SJCRH30 (cell line): Measurements from ENCODE around the gene ST6GALNAC6. TPM values are rescaled to one million over a fixed set of nuclear protein-coding genes. Genes with fewer than 3 reads are reported as not detected.

Source experiments
- DNase-seq, 2 experiments: peaks; one replicate each; pipeline ENCODE4 v3.0.0-alpha.2; 2015 to 2020
- H3K27ac ChIP-seq: fragments of 250-450 bp; sonication (Bioruptor Pico); 2 replicates; pipeline ENCODE4 v1.5.1; 2020; ENCODE audit warnings: mild to moderate bottlenecking, moderate library complexity
- H3K27me3 ChIP-seq: fragments of 250-450 bp; sonication (Bioruptor Pico); 2 replicates; pipeline ENCODE4 v1.5.1; 2020; ENCODE audit warnings: mild to moderate bottlenecking, moderate library complexity
- H3K36me3 ChIP-seq: fragments of 250-450 bp; sonication (Bioruptor Pico); 2 replicates; pipeline ENCODE4 v1.5.1; 2020; ENCODE audit warnings: mild to moderate bottlenecking, moderate library complexity
- H3K4me1 ChIP-seq: fragments of 250-450 bp; sonication (Bioruptor Pico); 2 replicates; pipeline ENCODE4 v1.5.1; 2020; ENCODE audit warnings: mild to moderate bottlenecking, moderate library complexity
- H3K4me3 ChIP-seq: fragments of 250-450 bp; sonication (Bioruptor Pico); 2 replicates; pipeline ENCODE4 v1.5.1; 2020; ENCODE audit warnings: mild to moderate bottlenecking, moderate library complexity
- H3K9me3 ChIP-seq: fragments of 250-450 bp; sonication (Bioruptor Pico); replicated peaks from 2 replicates; pipeline ENCODE4 v1.5.1; 2020; ENCODE audit warnings: mild to moderate bottlenecking, moderate library complexity
- total RNA-seq: library from RNA; depleted of rRNA; stranded (reverse); fragments of >200 nt; shearing (Covaris generic); gene quantifications from 2 replicates; pipeline ENCODE4 v1.2.3, GENCODE V29; 2014

ST6GALNAC6 gene
- total RNA-seq, 1 experiment from 2014 or later = 59.9 TPM

DNA sequence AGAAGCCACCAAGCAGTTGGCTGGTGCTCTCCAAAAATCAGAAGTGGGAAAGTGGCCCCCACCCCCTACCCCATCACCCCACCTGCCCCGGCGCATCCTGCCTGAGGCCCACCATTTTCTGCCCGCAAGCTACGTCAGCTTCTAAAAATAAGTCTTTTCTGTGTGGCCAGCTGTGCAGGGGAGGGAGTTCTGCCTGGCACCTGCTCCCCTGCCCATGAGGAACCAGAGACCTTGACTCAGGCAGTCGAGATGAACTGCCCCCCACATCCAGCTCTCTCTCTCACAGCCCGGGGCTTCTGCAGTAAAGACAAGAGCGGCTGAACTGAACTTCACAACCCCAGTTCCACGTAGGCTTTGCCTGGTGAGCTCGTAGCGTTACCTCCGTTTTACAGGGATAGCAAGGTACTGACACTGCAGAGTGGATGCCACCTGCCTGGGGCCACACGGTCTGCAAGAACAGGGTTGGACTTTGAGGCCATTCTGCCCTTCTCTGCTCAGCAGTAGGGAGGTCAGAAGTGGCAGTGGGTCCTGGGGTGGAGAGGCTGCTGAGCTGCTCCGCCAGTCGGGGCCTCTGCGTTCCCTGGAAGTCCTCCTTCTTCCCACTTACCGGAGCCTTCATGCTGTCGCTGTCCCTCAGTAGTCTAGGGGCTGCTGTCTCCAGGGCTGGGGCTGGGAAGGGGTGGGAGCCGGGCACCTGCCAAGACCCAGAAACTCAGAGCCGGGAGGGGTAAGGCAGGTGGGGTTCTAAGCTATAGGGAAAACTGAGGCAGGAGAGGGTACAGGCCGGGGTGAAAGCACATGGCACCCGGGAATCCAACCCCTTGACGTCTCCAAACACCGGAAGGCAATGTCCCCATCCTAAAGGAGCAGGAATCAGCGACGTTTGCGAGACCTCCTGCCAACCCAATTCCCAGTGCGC, 16.7 kb upstream of the ST6GALNAC6 start:
- Histone ChIP-seq H3K9me3 (no peaks in the 10 kb centered on the region), H3K4me3 (peak overlapping the region; percentile 68), H3K27me3 (no peaks in the 10 kb centered on the region), H3K4me1 (peaks cover 24% of the 10 kb centered on the region), H3K36me3 (peaks cover 9% of the 10 kb centered on the region; the same call in 1 of the 2 replicates), H3K27ac (peak overlapping the region; percentile 72)
- DNase-seq = peak; percentile 89 to 91

- no peak for DNase-seq
- H3K9me3 ChIP-seq = no peaks in the 10 kb centered on the region
- peaks cover 9% of the 10 kb centered on the region; the same call in 1 of the 2 replicates for H3K36me3 ChIP-seq
- no peaks in the 10 kb centered on the region for H3K27me3 ChIP-seq
- H3K4me1 ChIP-seq = peaks cover 24% of the 10 kb centered on the region
- peak overlapping the region; percentile 72 for H3K27ac ChIP-seq
- H3K4me3 ChIP-seq = peak overlapping the region; percentile 30
Observed at GRCh38 chr9:127915325-127915752, 15.9 kb upstream of the ST6GALNAC6 start.

GRCh38 chr9:127913682-127914081, 14.3 kb upstream of the ST6GALNAC6 start:
- no peaks in the 10 kb centered on the region for H3K9me3 ChIP-seq
- H3K27ac ChIP-seq = no peak overlapping the region
- H3K27me3 ChIP-seq = no peaks in the 10 kb centered on the region
- H3K4me3 ChIP-seq = no peak overlapping the region
- no peak for DNase-seq
- peaks cover 9% of the 10 kb centered on the region; the same call in 1 of the 2 replicates for H3K36me3 ChIP-seq
- peaks cover 19% of the 10 kb centered on the region for H3K4me1 ChIP-seq

DNA sequence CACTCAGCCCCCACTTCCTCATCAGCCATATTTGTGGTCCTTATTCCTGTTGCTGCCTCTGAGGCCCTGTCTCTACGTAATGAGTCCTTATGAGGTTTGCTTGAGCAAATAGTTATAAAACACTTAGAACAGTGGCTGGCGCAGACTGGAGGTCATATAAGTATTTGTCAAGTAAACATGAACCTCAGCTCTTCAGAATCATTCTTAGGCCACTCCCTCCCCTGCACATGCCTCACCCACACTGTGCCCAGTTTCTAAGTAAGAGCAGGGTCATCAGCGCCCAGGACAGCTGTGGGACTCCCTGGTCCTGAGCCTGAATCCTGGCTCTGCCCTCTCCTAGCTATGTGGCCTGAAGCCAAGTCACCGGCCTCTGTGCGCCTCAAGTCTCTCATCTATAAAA, 13.5 kb upstream of the ST6GALNAC6 start:
- Histone ChIP-seq H3K4me1 (peaks cover 12% of the 10 kb centered on the region), H3K27ac (no peak overlapping the region), H3K9me3 (no peaks in the 10 kb centered on the region), H3K4me3 (no peak overlapping the region), H3K36me3 (peaks cover 9% of the 10 kb centered on the region; the same call in 1 of the 2 replicates), H3K27me3 (no peaks in the 10 kb centered on the region)
- no peak for DNase-seq

- Histone ChIP-seq H3K27ac (no peak overlapping the region), H3K4me1 (peaks cover 13% of the 10 kb centered on the region), H3K4me3 (no peak overlapping the region), H3K9me3 (no peaks in the 10 kb centered on the region), H3K36me3 (peaks cover 9% of the 10 kb centered on the region; the same call in 1 of the 2 replicates), H3K27me3 (no peaks in the 10 kb centered on the region)
- DNase-seq = no peak
Observed at GRCh38 chr9:127912296-127912695, 12.9 kb upstream of the ST6GALNAC6 start.

DNA sequence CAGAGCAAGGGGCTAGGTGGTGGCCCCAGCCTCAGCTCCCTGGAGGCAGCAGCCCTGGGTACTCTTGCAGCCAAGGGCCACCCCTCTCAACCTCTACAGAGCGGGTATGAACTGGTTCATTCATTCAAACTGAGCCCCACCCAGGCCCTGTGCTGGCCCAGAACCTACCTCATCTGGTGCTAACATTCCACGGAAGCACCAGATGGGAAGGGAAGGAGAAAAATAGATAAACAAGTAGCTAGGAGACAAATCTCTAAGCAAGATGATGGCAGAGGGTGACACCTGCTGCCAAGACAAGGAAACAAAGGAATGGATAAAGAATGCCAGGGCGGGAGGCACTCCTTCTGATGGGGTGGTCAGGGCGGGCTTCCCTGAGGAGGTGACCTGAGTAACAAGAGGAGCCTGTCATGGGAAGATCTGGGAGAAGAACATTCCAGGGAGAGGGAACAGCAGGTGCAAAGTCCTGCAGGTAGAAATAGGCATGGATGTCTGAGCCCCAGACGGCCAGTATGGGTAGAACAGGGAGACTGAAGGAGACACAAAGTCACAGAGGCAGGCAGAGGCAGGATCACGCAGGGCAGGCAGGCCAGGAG, 11.3 kb upstream of the ST6GALNAC6 start:
- no peaks in the 10 kb centered on the region for H3K27me3 ChIP-seq
- no peak overlapping the region for H3K27ac ChIP-seq
- peaks cover 9% of the 10 kb centered on the region; the same call in 1 of the 2 replicates for H3K36me3 ChIP-seq
- no peak overlapping the region for H3K4me3 ChIP-seq
- DNase-seq = no peak
- no peaks in the 10 kb centered on the region for H3K9me3 ChIP-seq
- H3K4me1 ChIP-seq = peaks cover 18% of the 10 kb centered on the region

DNA sequence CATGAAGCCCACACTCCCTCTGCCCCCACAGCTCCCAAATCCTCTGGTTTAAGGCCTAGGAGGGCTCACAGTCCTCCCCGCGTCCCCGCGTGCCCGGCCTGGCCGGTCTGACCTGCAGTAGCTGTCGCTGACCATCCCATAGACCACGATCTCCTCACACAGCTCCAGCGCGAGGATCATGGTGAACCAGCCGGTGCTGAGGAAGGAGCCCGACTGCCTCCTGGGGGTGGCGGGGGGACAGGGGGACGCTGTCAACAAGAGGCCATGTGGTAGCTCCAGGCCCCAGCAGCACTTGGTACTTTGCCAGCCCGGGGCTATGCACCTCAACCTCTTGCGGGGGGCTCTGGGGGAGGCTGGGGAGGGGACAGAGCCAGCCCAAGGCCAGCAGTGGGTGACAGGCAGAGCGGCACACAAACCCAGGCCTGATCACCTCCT, 10.5 kb upstream of the ST6GALNAC6 start:
- Histone ChIP-seq H3K27ac (no peak overlapping the region), H3K27me3 (no peaks in the 10 kb centered on the region), H3K9me3 (no peaks in the 10 kb centered on the region), H3K36me3 (peaks cover 9% of the 10 kb centered on the region; the same call in 1 of the 2 replicates), H3K4me3 (no peak overlapping the region), H3K4me1 (peaks cover 11% of the 10 kb centered on the region)
- DNase-seq = no peak

DNA sequence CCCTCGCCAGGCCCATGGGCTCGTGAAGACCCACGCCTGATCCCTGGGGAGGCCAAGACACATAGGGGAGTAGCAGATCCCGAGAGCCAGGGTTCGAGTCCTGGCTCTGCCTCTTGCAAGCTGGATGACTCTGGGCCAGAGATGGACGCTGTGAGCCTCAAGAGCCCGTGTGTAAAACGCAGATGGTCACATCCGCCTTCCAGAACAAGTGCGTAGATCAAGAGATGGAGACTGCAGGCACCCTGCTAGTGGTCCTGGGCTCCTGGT, 9.2 kb upstream of the ST6GALNAC6 start:
- no peak for DNase-seq
- no peak overlapping the region for H3K4me3 ChIP-seq
- H3K9me3 ChIP-seq = no peaks in the 10 kb centered on the region
- H3K4me1 ChIP-seq = peaks cover 14% of the 10 kb centered on the region; the same call in 1 of the 2 replicates
- H3K36me3 ChIP-seq = peaks cover 9% of the 10 kb centered on the region; the same call in 1 of the 2 replicates
- no peak overlapping the region for H3K27ac ChIP-seq
- no peaks in the 10 kb centered on the region for H3K27me3 ChIP-seq

- peaks cover 9% of the 10 kb centered on the region; the same call in 1 of the 2 replicates for H3K36me3 ChIP-seq
- H3K9me3 ChIP-seq = no peaks in the 10 kb centered on the region
- peaks cover 19% of the 10 kb centered on the region for H3K4me1 ChIP-seq
- no peak overlapping the region for H3K4me3 ChIP-seq
- no peak overlapping the region for H3K27ac ChIP-seq
- no peaks in the 10 kb centered on the region for H3K27me3 ChIP-seq
- no peak for DNase-seq
Observed at GRCh38 chr9:127907867-127908659, 8.7 kb upstream of the ST6GALNAC6 start.

GRCh38 chr9:127905788-127906191, 6.4 kb upstream of the ST6GALNAC6 start:
- Histone ChIP-seq H3K27ac (no peak overlapping the region), H3K4me3 (no peak overlapping the region), H3K4me1 (peaks cover 23% of the 10 kb centered on the region), H3K27me3 (no peaks in the 10 kb centered on the region), H3K36me3 (no peaks in the 10 kb centered on the region), H3K9me3 (no peaks in the 10 kb centered on the region)
- DNase-seq = no peak

DNA sequence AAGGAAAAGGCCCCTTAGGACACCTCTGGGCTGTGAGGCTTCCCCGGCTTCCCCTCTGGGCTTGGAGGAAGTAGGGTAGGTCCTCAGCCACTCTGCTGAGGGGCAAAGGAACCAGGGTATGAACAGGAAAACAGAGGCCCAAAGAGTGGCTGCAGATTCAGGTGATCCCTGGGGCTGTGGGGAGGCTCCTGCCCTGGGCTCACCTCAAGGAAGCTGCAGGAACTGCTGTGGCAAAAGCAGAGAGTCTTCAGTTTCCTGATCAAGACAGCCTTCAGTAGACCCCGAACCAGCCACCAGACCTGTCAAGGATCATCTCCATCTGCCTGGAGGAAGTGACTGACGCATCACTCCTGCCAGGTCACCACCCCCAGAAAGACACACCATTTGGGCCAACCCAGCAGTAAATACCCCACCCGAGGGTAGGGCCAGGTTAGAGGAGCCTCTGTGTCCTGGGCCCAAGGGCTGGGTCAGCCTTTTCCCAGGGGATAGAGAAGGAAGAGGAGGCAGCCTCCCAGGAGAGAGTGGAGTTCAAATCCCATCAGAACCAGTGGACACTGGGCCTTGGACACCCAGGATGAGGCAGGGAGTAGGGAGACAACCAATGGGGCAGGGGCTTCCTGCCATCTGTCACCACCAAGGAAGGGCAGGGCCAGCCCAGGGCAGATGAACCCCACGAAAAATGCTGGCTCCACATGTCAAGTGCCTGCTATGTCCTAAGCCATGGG, 5.8 kb upstream of the ST6GALNAC6 start:
- H3K4me3 ChIP-seq = no peak overlapping the region
- no peaks in the 10 kb centered on the region for H3K9me3 ChIP-seq
- DNase-seq = no peak
- H3K36me3 ChIP-seq = no peaks in the 10 kb centered on the region
- no peak overlapping the region for H3K27ac ChIP-seq
- H3K4me1 ChIP-seq = peaks cover 23% of the 10 kb centered on the region
- H3K27me3 ChIP-seq = no peaks in the 10 kb centered on the region

- H3K27me3 ChIP-seq = no peaks in the 10 kb centered on the region
- no peak for DNase-seq
Observed at GRCh38 chr9:127904561-127905003, 5.2 kb upstream of the ST6GALNAC6 start.

DNA sequence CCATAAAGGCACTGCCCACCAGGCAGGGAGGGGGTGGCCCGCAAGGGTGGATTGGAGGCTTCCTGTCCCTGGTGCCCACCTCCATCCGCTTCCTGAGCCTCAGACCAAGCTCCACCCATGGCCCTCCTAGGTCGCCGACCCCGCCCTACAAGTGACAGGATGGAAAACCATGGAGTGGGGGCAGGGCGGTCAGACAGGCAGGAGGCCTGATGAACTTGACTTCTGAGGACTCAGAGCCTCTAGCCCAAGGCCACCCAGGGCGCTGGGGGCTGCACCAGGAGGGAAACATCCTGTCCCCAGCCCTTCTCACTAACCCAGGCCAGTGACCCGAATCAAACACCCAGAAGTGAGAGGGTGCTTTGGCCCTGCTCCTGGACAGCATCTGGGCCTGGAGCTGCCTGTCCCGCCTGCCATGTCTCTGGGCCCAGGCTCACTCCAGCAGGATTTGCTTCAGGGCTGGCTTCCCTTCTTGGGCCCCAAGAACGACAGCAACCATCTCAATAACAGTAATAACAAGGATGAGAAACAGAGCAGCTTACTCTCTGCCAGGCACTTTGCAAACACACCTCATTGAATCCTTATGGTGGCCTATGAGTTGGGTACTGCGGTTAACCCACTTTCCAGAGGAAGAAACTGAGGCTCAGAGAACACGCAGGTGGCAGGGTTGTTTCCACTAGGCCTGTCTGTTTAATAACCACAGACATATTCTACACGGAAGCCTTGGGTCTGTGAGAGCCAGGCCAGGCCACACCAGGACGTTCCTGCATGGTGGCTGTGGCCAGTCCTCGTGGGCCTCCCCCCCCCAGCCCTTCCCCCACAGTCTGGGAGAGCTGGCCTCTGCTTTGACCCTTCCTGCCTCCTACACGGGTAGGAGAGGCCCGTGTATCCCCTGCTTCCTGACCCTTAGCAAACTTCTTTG, 4.4 kb upstream of the ST6GALNAC6 start:
- Histone ChIP-seq H3K9me3 (no peaks in the 10 kb centered on the region), H3K4me1 (peaks cover 28% of the 10 kb centered on the region), H3K36me3 (no peaks in the 10 kb centered on the region), H3K27me3 (no peaks in the 10 kb centered on the region), H3K4me3 (no peak overlapping the region), H3K27ac (no peak overlapping the region)
- peak; percentile 73 to 80 for DNase-seq

More at GRCh38 chr9:127904561-127905003, 5.2 kb upstream of the ST6GALNAC6 start:
- Histone ChIP-seq H3K27ac (no peak overlapping the region), H3K9me3 (no peaks in the 10 kb centered on the region), H3K4me3 (no peak overlapping the region), H3K4me1 (peaks cover 28% of the 10 kb centered on the region), H3K36me3 (no peaks in the 10 kb centered on the region)
